Measurements from ENCODE around the gene PRKCA.

Gene PRKCA

DNA sequence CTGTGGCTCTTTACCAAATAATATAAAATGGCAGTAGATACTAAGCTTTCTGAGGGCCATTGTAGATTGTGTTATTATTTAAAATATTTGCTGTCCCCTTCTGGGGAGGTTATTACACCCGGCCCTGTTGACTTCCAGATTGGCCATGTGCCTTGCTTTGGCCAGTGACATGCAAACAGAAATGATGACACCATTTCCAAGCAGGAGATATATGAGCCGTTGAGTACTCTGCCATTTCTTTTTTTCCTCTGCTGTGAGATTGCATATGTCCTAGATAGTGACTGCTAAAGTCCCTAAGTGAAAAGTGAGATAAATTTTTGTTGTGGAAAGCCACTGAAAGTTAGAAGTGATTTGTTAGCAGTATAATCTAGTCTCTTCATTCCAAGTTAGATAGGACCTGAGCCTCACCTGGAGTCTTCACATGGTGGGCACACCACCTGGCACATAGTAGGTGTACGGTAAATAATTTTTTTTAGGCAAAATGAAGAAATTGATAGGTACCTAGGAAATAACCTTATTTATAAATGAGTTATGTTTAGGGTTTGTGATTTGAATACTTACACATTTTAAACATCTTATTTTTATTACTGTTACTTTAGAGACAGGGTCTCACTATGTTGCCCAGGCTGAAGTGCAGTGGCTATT, 328.5 kb downstream of the PRKCA start:
- TF ChIP-seq SNAI2 (CRISPR knock-in tag; IDR thresholded peaks at IDR 0.05): no peak
- TF ChIP-seq, protein P1, sequence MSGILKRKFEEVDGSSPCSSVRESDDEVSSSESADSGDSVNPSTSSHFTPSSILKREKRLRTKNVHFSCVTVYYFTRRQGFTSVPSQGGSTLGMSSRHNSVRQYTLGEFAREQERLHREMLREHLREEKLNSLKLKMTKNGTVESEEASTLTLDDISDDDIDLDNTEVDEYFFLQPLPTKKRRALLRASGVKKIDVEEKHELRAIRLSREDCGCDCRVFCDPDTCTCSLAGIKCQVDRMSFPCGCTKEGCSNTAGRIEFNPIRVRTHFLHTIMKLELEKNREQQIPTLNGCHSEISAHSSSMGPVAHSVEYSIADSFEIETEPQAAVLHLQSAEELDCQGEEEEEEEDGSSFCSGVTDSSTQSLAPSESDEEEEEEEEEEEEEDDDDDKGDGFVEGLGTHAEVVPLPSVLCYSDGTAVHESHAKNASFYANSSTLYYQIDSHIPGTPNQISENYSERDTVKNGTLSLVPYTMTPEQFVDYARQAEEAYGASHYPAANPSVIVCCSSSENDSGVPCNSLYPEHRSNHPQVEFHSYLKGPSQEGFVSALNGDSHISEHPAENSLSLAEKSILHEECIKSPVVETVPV (CRISPR knock-in tag; IDR thresholded peaks at IDR 0.05): no peak
- no peak for ATAC-seq

- no peak for ATAC-seq
- TF ChIP-seq, protein P2, sequence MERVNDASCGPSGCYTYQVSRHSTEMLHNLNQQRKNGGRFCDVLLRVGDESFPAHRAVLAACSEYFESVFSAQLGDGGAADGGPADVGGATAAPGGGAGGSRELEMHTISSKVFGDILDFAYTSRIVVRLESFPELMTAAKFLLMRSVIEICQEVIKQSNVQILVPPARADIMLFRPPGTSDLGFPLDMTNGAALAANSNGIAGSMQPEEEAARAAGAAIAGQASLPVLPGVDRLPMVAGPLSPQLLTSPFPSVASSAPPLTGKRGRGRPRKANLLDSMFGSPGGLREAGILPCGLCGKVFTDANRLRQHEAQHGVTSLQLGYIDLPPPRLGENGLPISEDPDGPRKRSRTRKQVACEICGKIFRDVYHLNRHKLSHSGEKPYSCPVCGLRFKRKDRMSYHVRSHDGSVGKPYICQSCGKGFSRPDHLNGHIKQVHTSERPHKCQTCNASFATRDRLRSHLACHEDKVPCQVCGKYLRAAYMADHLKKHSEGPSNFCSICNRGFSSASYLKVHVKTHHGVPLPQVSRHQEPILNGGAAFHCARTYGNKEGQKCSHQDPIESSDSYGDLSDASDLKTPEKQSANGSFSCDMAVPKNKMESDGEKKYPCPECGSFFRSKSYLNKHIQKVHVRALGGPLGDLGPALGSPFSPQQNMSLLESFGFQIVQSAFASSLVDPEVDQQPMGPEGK (CRISPR knock-in tag; IDR thresholded peaks at IDR 0.05; ENCODE audit: borderline replicate concordance): no peak
- TF ChIP-seq BACH2 (CRISPR knock-in tag; IDR thresholded peaks at IDR 0.05; ENCODE audit: borderline replicate concordance) (no peak), POU6F1 (CRISPR knock-in tag; IDR thresholded peaks at IDR 0.05; ENCODE audit: borderline replicate concordance, low read depth) (no peak), CSDC2 (CRISPR knock-in tag; IDR thresholded peaks at IDR 0.05) (no peak), ZC3H10 (CRISPR knock-in tag; IDR thresholded peaks at IDR 0.05) (no peak)
- TF ChIP-seq, protein P1 (CRISPR knock-in tag; IDR thresholded peaks at IDR 0.05): no peak
Measured at GRCh38 chr17:66632731-66633130, 330.3 kb downstream of the PRKCA start.

GRCh38 chr17:66633317-66633965, 331.0 kb downstream of the PRKCA start:
- ATAC-seq: no peak
- no peak for TF ChIP-seq ZFP3 (CRISPR knock-in tag; IDR thresholded peaks at IDR 0.05)
- no peak for TF ChIP-seq ESRRG (CRISPR knock-in tag; IDR thresholded peaks at IDR 0.05)
- no peak for TF ChIP-seq RARB (CRISPR knock-in tag; IDR thresholded peaks at IDR 0.05)
- TF ChIP-seq ZNF70 (CRISPR knock-in tag; IDR thresholded peaks at IDR 0.05): no peak
- no peak for TF ChIP-seq CSDC2 (CRISPR knock-in tag; IDR thresholded peaks at IDR 0.05)
- TF ChIP-seq ZFP30 (CRISPR knock-in tag; IDR thresholded peaks at IDR 0.05): no peak
- no peak for TF ChIP-seq TOX (CRISPR knock-in tag; IDR thresholded peaks at IDR 0.05; ENCODE audit: borderline replicate concordance)
- no peak for TF ChIP-seq OSR1 (CRISPR knock-in tag; IDR thresholded peaks at IDR 0.05)
- no peak for TF ChIP-seq POU6F1 (CRISPR knock-in tag; IDR thresholded peaks at IDR 0.05; ENCODE audit: borderline replicate concordance, low read depth)
- TF ChIP-seq ARNTL (CRISPR knock-in tag; IDR thresholded peaks at IDR 0.05; ENCODE audit: borderline replicate concordance, low read depth): no peak
- TF ChIP-seq, protein P2 (CRISPR knock-in tag; IDR thresholded peaks at IDR 0.05; ENCODE audit: borderline replicate concordance): no peak
- TF ChIP-seq, protein P1 (CRISPR knock-in tag; IDR thresholded peaks at IDR 0.05): no peak
- TF ChIP-seq, protein P3, sequence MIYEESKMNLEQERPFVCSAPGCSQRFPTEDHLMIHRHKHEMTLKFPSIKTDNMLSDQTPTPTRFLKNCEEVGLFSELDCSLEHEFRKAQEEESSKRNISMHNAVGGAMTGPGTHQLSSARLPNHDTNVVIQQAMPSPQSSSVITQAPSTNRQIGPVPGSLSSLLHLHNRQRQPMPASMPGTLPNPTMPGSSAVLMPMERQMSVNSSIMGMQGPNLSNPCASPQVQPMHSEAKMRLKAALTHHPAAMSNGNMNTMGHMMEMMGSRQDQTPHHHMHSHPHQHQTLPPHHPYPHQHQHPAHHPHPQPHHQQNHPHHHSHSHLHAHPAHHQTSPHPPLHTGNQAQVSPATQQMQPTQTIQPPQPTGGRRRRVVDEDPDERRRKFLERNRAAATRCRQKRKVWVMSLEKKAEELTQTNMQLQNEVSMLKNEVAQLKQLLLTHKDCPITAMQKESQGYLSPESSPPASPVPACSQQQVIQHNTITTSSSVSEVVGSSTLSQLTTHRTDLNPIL (CRISPR knock-in tag; IDR thresholded peaks at IDR 0.05; ENCODE audit: low read depth): no peak
